Lower leg skin (tissue), 4 donors: ENCODE results near the gene FAM163A. TPM values are rescaled to one million over a fixed set of nuclear protein-coding genes. Genes with fewer than 3 reads are reported as not detected.

Experiments used
- DNase-seq, 2 donors: peaks; one replicate each; pipeline ENCODE4 v3.0.0-alpha.2; 2019; ENCODE audit warnings: low spot score in 2 of 2
- H3K4me3 ChIP-seq: fragments of 200-600 bp; sonication (generic); 2 replicates; pipeline ENCODE4 v1.5.1; 2017; ENCODE audit warnings: mild to moderate bottlenecking, low read depth; ENCODE audit not compliant: poor library complexity, severe bottlenecking
- CTCF ChIP-seq, 3 donors: fragments of 450-650 bp; IDR thresholded peaks; one replicate each; pipeline ENCODE4 v1.5.1; 2016; ENCODE audit warnings: antibody characterized with exemption in 3 of 3, mild to moderate bottlenecking in 3 of 3, moderate library complexity in 2 of 3
- POLR2A ChIP-seq, 2 donors: fragments of 450-650 bp; IDR thresholded peaks; one replicate each; pipeline ENCODE4 v1.6.1; 2016 to 2017; ENCODE audit warnings: antibody characterized with exemption in 2 of 2, mild to moderate bottlenecking in 1 of 2, moderate library complexity in 1 of 2
- WGBS, 2 donors: methylation state at CpG; one replicate each; pipeline ENCODE4 v1.1.5; 2018; 5-methylcytosine and 5-hydroxymethylcytosine counted together
- intact Hi-C: fragments of 100-400 bp; cut with DNase I; formaldehyde crosslinking; loops from one replicate; pipeline ENCODE4 v1.15.0; 2023; ENCODE audit warnings: low total_unique reads
- total RNA-seq, 4 donors: library from RNA; depleted of rRNA; stranded (reverse); fragments of >200 nt; gene quantifications; one replicate each; pipeline ENCODE4 v1.1.0, GENCODE V29; 2016

The FAM163A gene
- total RNA-seq, 4 donors from 2014 or later = not detected

- no peak overlapping the region for H3K4me3 ChIP-seq
- WGBS, 2 donors = 49 to 53% methylated on average over 4 of the region's 4 CpGs
Observed at GRCh38 chr1:179794669-179795068, 51.6 kb downstream of the FAM163A start.

GRCh38 chr1:179798213-179798863 is 55.2 kb downstream of the FAM163A start:
- WGBS, 2 donors = 85 to 88% methylated on average over 10 of the region's 10 CpGs
- DNase-seq = no peak
- no peak for TF ChIP-seq CTCF (IDR thresholded peaks at IDR 0.05)
- TF ChIP-seq POLR2A (IDR thresholded peaks at IDR 0.05) = no peak
- intact Hi-C loops = no loop called here
- no peak overlapping the region for H3K4me3 ChIP-seq

More at GRCh38 chr1:179794669-179795068, 51.6 kb downstream of the FAM163A start:
- TF ChIP-seq POLR2A (IDR thresholded peaks at IDR 0.05) (no peak), CTCF (IDR thresholded peaks at IDR 0.05) (no peak)
- intact Hi-C loops = no loop called here
- DNase-seq = no peak

GRCh38 chr1:179798864-179799516 is 55.9 kb downstream of the FAM163A start:
- TF ChIP-seq POLR2A (IDR thresholded peaks at IDR 0.05) = no peak
- TF ChIP-seq CTCF (IDR thresholded peaks at IDR 0.05) = no peak
- 94 to 97% methylated on average over 6 of the region's 6 CpGs for WGBS, 2 donors
- no peak for DNase-seq
- intact Hi-C loops = no loop called here
- no peak overlapping the region for H3K4me3 ChIP-seq

GRCh38 chr1:179800481-179800880 is 57.4 kb downstream of the FAM163A start:
- intact Hi-C loops = no loop called here
- WGBS, 2 donors = 88% methylated on average over 4 of the region's 4 CpGs
- no peak for DNase-seq
- no peak for TF ChIP-seq POLR2A (IDR thresholded peaks at IDR 0.05)
- no peak for TF ChIP-seq CTCF (IDR thresholded peaks at IDR 0.05)
- no peak overlapping the region for H3K4me3 ChIP-seq

- TF ChIP-seq POLR2A (IDR thresholded peaks at IDR 0.05) = no peak
- no peak for TF ChIP-seq CTCF (IDR thresholded peaks at IDR 0.05)
- DNase-seq = no peak
- 72 to 79% methylated on average over 6 of the region's 6 CpGs for WGBS, 2 donors
- H3K4me3 ChIP-seq = no peak overlapping the region
- intact Hi-C loops = no loop called here
Observed at GRCh38 chr1:179803104-179803503, 60.0 kb downstream of the FAM163A start.
